NAMALWA (cell line): ENCODE data around the gene LCLAT1.
A peak's percentile ranks its signal among the peaks of the same experiment; 100 is the strongest.

Experiments used
- DNase-seq: peaks from one replicate; pipeline ENCODE4 v3.0.0-alpha.2; 2015; ENCODE audit warnings: low spot score

The LCLAT1 gene

GRCh38 chr2:30645081-30645744, 198.2 kb downstream of the LCLAT1 start:
- no peak for DNase-seq

DNA sequence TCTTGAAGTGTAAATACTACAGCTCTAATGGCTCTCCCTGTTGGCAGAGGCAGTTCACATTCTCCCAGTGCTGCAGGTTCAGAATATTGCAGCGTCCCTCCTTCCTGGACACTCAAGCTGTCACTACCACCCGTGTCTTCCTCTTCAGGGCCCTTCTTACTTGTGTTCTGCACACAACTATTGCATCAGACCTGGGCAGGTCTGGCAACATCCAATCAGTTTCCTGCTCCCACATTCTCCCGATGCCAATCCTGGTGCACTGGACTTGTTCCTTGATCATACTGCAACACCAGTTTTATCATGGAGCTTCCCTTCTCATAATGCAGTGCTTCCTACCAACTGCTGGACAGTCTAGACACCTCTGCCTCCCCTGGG, 198.7 kb downstream of the LCLAT1 start:
- DNase-seq: no peak

GRCh38 chr2:30647752-30648457, 200.9 kb downstream of the LCLAT1 start:
- DNase-seq: no peak

DNA sequence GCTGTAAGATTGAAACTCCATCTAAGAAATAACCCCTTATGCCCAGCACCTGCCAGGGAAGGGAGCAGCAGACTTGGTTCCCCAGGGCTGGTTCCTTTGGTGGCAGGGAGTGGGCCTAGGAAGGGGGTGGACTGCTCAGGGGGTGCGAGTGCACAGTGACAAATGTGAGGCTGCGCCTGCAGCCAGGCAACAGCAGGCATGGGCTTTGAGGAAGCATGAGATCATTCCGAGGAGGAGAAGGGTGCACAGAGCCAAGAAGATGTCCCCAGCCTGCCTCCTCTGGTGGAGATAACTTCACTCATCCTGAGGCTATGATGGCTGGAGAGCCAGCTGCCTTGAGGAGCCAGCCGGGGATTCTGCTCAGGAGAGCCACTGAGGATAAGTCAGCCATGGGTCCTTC, 202.2 kb downstream of the LCLAT1 start:
- DNase-seq: no peak

DNA sequence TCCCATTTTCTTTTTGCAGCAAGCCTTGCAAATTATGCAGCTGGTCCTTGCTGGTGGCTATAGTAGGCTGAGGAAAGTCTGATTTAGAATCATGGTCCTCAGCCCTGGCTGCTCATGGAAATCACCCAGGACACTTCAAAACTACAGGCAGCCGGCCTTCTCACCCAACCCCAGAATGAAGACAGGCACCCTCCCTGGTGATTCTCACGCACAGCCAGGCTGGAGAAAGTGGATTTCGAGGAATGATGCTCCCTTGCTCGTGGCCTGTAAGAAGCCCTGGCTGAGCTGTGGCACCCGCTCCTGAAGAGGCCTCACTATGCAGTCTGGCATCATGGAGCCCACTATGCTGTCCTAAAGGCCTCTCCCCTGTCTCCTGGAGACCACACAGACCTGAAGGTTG, 202.8 kb downstream of the LCLAT1 start:
- DNase-seq: no peak

- DNase-seq: no peak
Observed at GRCh38 chr2:30652271-30652915, 205.3 kb downstream of the LCLAT1 start.

GRCh38 chr2:30653847-30654246, 206.8 kb downstream of the LCLAT1 start:
- no peak for DNase-seq

- DNase-seq: no peak
Observed at GRCh38 chr2:30654404-30654803, 207.4 kb downstream of the LCLAT1 start.

DNA sequence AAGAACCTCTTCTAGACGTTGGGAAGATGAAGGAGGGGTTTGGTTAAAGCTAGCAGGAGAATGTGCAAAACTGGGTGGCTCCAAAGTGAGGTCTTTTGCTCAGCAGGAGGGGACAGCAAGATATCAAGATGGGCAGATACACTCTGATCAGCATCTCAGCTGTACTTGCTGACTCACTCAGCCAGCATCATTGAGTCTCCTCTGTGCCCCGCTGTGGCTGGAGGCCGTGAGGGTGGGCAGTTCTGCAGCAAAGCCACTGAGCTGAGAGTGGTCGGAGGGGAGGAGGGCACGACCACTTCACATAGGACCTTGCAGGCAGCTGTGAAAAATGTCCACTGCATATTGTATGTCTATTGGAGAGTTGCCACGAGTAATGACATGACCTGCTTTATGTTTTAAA, 208.2 kb downstream of the LCLAT1 start:
- DNase-seq: no peak

DNA sequence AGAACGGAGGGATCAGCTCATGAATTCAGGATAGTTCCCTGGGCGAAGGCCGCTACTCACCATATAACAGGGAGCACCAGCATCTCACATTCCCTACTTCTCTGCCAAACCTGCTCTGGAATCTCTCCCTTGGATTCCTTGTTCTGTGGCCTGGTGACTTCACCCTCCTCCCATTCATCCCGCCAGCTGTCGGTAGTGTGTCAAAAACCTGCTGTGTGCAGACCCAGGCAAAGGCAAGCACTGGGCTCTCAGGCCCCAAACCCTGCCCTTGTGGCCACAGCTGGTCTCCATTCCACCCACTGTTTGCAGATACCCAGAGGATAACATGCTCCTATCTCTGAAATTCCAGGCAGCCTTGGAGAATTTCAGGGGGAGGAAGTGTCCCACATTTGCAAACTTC, 208.6 kb downstream of the LCLAT1 start:
- DNase-seq: no peak

DNA sequence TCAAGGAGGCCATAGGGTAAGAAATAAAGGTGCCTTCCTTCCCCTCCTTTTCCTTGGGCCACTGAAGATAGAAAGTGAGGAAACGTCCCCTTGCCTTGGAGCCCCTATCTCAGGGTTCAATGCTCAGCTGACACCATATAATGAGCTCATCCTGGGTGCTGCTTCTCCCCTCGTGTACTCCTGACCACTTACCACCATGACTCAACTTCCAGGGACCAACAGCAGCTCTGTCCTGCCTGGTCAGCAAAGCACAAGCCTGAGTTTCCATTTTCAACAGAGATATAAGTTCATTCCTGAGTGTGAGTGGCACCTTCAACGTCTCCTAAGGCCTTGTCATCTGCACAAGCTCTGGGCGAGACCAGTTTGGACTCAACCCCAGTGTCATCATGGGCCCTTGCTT, 209.0 kb downstream of the LCLAT1 start:
- DNase-seq: no peak

DNA sequence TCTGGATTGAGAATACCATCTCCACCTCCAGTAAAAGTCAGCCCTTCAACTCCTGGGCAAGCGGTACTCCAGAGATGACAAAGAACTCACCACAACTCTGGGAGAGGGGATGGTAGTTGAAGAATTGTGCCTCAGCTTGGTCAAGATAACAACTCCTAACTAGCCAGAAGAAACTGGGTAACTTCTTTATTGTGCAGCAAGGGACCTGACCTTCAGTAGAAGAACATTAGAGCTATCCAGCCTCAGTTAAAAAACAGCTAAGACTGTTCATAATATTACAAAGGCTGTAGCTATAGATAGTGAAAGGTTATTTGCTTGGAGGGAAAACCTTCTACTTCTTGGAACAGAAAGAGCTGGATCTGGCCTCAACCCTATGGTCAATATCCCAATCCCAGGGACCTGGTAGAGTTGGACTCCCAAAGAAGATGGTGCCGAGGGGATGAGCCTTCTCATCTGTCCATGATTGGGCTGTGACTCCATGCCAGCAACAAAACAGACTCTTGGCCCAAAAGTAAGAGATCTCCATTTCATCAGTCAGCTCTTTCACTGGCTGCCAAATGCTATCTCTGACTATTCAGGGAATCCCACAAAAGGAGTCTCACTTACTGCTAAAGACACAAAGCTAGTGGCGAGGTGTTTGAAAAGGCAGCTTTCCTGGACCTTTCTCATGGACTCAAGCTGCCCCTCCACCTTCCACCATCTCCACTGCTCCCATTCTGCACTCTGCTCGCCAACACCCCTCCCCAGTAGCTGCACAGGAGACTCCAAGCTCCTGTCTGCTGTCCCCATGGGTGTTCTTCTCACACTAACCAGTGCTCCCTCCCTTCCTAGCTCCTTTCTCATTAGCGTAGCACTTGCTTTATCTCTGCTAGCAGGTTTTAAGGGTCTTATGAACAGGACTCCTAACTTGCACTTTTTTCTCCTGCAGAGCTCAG, 214.4 kb downstream of the LCLAT1 start:
- peak; percentile 24 for DNase-seq

- no peak for DNase-seq
Observed at GRCh38 chr2:30662268-30663131, 215.5 kb downstream of the LCLAT1 start.

DNA sequence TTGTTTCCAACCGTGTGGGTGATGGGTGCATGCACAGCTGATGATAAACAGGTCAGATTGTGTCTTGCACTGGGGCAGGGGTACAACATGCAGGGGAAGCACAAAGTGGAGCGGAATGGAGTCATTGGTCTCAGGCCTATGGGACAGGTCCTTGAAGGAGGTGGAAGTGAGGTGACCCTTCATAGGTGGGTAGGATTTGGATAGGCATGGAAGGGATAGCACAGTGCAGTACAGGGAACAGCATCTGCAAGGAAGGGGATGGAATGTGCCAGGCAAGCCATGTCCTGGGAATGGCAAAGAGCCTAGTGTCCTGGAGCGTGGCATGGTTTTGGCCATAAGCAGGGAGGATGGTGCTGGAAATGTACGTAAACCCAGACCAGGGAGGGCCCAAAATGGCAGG, 216.3 kb downstream of the LCLAT1 start:
- DNase-seq: no peak

DNA sequence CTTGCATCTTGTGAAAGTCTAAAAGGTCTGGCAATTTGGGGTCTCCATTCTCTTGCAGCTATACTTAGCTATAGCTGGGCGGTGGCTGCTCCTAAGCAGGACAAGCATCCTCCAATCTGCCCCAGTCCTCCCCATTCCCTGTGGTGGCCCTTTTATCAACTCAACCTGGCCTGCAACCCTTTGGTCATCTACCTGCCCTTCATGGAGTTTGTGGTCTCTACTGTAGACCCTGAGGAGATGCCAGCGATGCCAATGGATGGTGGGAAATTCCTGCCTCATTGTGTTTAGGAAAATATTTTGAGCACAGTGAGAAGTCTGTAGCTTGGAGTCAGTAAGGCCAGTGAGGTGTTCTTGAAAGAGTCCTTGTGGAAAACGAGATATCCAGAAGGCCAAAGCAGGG, 216.8 kb downstream of the LCLAT1 start:
- DNase-seq: no peak

- DNase-seq: no peak
Observed at GRCh38 chr2:30664761-30665358, 217.8 kb downstream of the LCLAT1 start.

- DNase-seq: no peak
Observed at GRCh38 chr2:30665761-30666265, 218.8 kb downstream of the LCLAT1 start.

GRCh38 chr2:30666266-30666874, 219.3 kb downstream of the LCLAT1 start:
- peak; percentile 94 for DNase-seq

DNA sequence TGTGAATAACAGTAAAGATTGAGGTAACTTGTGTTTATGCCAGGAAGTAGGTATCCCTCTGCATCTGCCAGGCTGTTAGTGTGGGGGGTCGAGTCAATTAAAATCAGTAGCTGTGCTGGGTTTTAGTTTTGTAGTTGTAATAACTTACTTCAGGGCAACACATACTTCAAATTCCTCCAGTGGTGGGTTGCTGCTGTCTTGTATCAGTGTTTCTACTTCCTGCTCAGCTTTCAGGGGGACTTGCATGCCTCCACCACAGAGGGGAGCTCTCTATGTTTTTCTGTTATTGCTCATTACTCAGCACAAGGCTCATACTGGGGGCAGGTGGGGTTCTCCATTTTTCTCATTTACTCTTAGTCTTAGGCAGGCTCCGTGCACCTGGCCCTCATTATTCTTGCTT, 223.4 kb downstream of the LCLAT1 start:
- DNase-seq: peak; percentile 62

- DNase-seq: no peak
Observed at GRCh38 chr2:30673127-30673526, 226.1 kb downstream of the LCLAT1 start.
